GM18870 (cell line): ENCODE results near the gene CDADC1.
"Not testable (repeated sequence)": the region's sequence is repeated elsewhere in the genome, so short reads cannot be mapped to it uniquely, and the experiment has no call there.

Experiments
- ATAC-seq: cut with Tn5 transposase; IDR thresholded peaks from one replicate; pipeline ENCODE4 v1.9.1; 2021; ENCODE audit warnings: moderate library complexity; ENCODE audit not compliant: unreplicated experiment

Gene CDADC1

GRCh38 chr13:49292742-49293486, 45.2 kb downstream of the CDADC1 start:
- ATAC-seq, result no peak

- not testable (repeated sequence) for ATAC-seq
Measured at GRCh38 chr13:49294723-49295122, 47.0 kb downstream of the CDADC1 start.

GRCh38 chr13:49295244-49295643, 47.5 kb downstream of the CDADC1 start:
- no peak for ATAC-seq

GRCh38 chr13:49296659-49297058, 48.9 kb downstream of the CDADC1 start:
- no peak for ATAC-seq

GRCh38 chr13:49297338-49297737, 49.6 kb downstream of the CDADC1 start:
- ATAC-seq, result no peak

- ATAC-seq, result no peak
Measured at GRCh38 chr13:49298416-49298815, 50.7 kb downstream of the CDADC1 start.

- no peak for ATAC-seq
Measured at GRCh38 chr13:49298903-49299605, 51.3 kb downstream of the CDADC1 start.

GRCh38 chr13:49300276-49300675, 52.6 kb downstream of the CDADC1 start:
- ATAC-seq, result no peak

- ATAC-seq, result peak; percentile 93
Measured at GRCh38 chr13:49300739-49301589, 53.2 kb downstream of the CDADC1 start.

- ATAC-seq, result no peak
Measured at GRCh38 chr13:49302222-49302621, 54.5 kb downstream of the CDADC1 start.

- no peak for ATAC-seq
Measured at GRCh38 chr13:49302817-49303216, 55.1 kb downstream of the CDADC1 start.

GRCh38 chr13:49303533-49304252, 56.0 kb downstream of the CDADC1 start:
- no peak for ATAC-seq

GRCh38 chr13:49304356-49304755, 56.6 kb downstream of the CDADC1 start:
- ATAC-seq, result no peak

- ATAC-seq, result no peak
Measured at GRCh38 chr13:49304763-49305700, 57.3 kb downstream of the CDADC1 start.

- ATAC-seq, result no peak
Measured at GRCh38 chr13:49305792-49306425, 58.2 kb downstream of the CDADC1 start.

- ATAC-seq, result no peak
Measured at GRCh38 chr13:49307365-49307764, 59.6 kb downstream of the CDADC1 start.

- no peak for ATAC-seq
Measured at GRCh38 chr13:49308097-49308875, 60.6 kb downstream of the CDADC1 start.

GRCh38 chr13:49308921-49309408, 61.2 kb downstream of the CDADC1 start:
- no peak for ATAC-seq
